ENCODE data around the gene NTM. TPM values are rescaled to one million over a fixed set of nuclear protein-coding genes. Genes with fewer than 3 reads are reported as not detected.
A peak's percentile ranks its signal among the peaks of the same experiment; 100 is the strongest.

The NTM gene
- total RNA-seq, 1 experiment from 2014 or later: 16.4 TPM

DNA sequence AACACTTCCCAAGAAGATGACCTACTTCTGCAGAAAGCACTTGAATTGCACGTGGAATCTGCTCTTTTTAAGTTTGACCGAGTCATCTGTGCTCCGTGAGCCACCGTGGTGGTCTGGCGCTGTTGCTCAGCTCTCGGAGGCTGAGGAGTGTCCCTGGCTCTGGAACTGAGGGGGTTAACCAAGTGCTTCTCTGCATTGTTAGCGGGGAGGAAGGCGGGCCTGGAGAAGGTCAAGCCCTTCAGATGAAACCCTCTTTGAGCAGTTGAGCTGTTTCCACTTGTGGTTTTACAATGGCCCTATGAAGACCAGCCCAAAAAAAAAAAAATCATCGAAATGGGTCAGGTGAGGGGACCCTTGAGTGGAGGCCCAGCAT is 286.4 kb downstream of the NTM start (continued):
- TF ChIP-seq FOXP1 (CRISPR knock-in tag; IDR thresholded peaks at IDR 0.05; ENCODE audit: borderline replicate concordance) (0 out of 2 replicates have a peak, but pooled peaks have one; percentile 30), SP1 (CRISPR knock-in tag; conservative IDR thresholded peaks at IDR 0.05) (peak; percentile 60), CREB1 (CRISPR knock-in tag; IDR thresholded peaks at IDR 0.05) (0 out of 2 replicates have a peak, but pooled peaks have one; percentile 28), ZNF219 (CRISPR knock-in tag; IDR thresholded peaks at IDR 0.05; ENCODE audit: borderline replicate concordance) (no peak)
- TF ChIP-seq, protein P1, sequence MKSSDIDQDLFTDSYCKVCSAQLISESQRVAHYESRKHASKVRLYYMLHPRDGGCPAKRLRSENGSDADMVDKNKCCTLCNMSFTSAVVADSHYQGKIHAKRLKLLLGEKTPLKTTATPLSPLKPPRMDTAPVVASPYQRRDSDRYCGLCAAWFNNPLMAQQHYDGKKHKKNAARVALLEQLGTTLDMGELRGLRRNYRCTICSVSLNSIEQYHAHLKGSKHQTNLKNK (CRISPR knock-in tag; IDR thresholded peaks at IDR 0.05): no peak
- TF ChIP-seq, protein P2, sequence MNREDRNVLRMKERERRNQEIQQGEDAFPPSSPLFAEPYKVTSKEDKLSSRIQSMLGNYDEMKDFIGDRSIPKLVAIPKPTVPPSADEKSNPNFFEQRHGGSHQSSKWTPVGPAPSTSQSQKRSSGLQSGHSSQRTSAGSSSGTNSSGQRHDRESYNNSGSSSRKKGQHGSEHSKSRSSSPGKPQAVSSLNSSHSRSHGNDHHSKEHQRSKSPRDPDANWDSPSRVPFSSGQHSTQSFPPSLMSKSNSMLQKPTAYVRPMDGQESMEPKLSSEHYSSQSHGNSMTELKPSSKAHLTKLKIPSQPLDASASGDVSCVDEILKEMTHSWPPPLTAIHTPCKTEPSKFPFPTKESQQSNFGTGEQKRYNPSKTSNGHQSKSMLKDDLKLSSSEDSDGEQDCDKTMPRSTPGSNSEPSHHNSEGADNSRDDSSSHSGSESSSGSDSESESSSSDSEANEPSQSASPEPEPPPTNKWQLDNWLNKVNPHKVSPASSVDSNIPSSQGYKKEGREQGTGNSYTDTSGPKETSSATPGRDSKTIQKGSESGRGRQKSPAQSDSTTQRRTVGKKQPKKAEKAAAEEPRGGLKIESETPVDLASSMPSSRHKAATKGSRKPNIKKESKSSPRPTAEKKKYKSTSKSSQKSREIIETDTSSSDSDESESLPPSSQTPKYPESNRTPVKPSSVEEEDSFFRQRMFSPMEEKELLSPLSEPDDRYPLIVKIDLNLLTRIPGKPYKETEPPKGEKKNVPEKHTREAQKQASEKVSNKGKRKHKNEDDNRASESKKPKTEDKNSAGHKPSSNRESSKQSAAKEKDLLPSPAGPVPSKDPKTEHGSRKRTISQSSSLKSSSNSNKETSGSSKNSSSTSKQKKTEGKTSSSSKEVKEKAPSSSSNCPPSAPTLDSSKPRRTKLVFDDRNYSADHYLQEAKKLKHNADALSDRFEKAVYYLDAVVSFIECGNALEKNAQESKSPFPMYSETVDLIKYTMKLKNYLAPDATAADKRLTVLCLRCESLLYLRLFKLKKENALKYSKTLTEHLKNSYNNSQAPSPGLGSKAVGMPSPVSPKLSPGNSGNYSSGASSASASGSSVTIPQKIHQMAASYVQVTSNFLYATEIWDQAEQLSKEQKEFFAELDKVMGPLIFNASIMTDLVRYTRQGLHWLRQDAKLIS (CRISPR knock-in tag; IDR thresholded peaks at IDR 0.05; ENCODE audit: borderline replicate concordance): 0 out of 2 replicates have a peak, but pooled peaks have one; percentile 80

DNA sequence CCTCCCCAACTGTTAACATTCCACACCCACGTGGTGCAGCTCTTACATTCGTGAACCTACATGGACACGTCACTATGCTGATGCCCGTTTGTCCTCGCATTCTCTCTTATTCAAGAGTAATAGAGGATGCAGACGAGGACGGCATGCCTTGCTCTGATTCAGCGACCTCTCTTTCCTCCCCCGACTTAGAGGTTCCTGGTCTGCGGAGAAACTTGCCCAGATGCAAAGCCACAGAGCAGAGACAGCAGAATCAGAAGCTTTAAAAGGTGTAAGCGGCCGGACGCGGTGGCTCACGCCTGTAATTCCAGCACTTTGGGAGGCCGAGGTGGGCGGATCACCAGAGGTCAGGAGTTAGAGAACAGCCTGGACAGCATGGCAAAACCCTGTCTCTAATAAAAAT is 288.0 kb downstream of the NTM start:
- ChIA-PET CTCF (interaction anchor here (1.0 to 4.5 kb wide), 4 partner anchors 11 to 78 kb away, joined by 4 to 69 read pairs (median 16); no protein-coding TSS in a partner anchor), POLR2A (no interaction called here)
- no peak overlapping the region for H3K27ac Mint-ChIP-seq
- DNase-seq (ENCODE audit: low spot score): no peak
- no peaks in the 10 kb centered on the region; the same call in 1 of the 2 replicates for H3K27me3 Mint-ChIP-seq (ENCODE audit: low read depth)
- no peaks in the 10 kb centered on the region for H3K9me3 Mint-ChIP-seq
- peaks cover 98% of the 10 kb centered on the region for H3K4me1 Mint-ChIP-seq
- ATAC-seq: no peak
- no peak overlapping the region for H3K4me3 Mint-ChIP-seq
- no peaks in the 10 kb centered on the region for H3K36me3 Mint-ChIP-seq
- TF ChIP-seq ETV6 (CRISPR knock-in tag; IDR thresholded peaks at IDR 0.05) (no peak), ZNF396 (CRISPR knock-in tag; IDR thresholded peaks at IDR 0.05; ENCODE audit: borderline replicate concordance) (no peak), ESRRA (CRISPR knock-in tag; IDR thresholded peaks at IDR 0.05; ENCODE audit: borderline replicate concordance) (no peak), TCF7 (CRISPR knock-in tag; IDR thresholded peaks at IDR 0.05; ENCODE audit: low read depth) (no peak), ZNF416 (CRISPR knock-in tag; IDR thresholded peaks at IDR 0.05) (no peak), NR2C2 (CRISPR knock-in tag; IDR thresholded peaks at IDR 0.05) (no peak)
- TF ChIP-seq, protein P2 (CRISPR knock-in tag; IDR thresholded peaks at IDR 0.05; ENCODE audit: borderline replicate concordance): no peak
- TF ChIP-seq, protein P3, sequence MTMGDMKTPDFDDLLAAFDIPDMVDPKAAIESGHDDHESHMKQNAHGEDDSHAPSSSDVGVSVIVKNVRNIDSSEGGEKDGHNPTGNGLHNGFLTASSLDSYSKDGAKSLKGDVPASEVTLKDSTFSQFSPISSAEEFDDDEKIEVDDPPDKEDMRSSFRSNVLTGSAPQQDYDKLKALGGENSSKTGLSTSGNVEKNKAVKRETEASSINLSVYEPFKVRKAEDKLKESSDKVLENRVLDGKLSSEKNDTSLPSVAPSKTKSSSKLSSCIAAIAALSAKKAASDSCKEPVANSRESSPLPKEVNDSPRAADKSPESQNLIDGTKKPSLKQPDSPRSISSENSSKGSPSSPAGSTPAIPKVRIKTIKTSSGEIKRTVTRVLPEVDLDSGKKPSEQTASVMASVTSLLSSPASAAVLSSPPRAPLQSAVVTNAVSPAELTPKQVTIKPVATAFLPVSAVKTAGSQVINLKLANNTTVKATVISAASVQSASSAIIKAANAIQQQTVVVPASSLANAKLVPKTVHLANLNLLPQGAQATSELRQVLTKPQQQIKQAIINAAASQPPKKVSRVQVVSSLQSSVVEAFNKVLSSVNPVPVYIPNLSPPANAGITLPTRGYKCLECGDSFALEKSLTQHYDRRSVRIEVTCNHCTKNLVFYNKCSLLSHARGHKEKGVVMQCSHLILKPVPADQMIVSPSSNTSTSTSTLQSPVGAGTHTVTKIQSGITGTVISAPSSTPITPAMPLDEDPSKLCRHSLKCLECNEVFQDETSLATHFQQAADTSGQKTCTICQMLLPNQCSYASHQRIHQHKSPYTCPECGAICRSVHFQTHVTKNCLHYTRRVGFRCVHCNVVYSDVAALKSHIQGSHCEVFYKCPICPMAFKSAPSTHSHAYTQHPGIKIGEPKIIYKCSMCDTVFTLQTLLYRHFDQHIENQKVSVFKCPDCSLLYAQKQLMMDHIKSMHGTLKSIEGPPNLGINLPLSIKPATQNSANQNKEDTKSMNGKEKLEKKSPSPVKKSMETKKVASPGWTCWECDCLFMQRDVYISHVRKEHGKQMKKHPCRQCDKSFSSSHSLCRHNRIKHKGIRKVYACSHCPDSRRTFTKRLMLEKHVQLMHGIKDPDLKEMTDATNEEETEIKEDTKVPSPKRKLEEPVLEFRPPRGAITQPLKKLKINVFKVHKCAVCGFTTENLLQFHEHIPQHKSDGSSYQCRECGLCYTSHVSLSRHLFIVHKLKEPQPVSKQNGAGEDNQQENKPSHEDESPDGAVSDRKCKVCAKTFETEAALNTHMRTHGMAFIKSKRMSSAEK (CRISPR knock-in tag; IDR thresholded peaks at IDR 0.05; ENCODE audit: borderline replicate concordance): no peak
- TF ChIP-seq, protein P4, sequence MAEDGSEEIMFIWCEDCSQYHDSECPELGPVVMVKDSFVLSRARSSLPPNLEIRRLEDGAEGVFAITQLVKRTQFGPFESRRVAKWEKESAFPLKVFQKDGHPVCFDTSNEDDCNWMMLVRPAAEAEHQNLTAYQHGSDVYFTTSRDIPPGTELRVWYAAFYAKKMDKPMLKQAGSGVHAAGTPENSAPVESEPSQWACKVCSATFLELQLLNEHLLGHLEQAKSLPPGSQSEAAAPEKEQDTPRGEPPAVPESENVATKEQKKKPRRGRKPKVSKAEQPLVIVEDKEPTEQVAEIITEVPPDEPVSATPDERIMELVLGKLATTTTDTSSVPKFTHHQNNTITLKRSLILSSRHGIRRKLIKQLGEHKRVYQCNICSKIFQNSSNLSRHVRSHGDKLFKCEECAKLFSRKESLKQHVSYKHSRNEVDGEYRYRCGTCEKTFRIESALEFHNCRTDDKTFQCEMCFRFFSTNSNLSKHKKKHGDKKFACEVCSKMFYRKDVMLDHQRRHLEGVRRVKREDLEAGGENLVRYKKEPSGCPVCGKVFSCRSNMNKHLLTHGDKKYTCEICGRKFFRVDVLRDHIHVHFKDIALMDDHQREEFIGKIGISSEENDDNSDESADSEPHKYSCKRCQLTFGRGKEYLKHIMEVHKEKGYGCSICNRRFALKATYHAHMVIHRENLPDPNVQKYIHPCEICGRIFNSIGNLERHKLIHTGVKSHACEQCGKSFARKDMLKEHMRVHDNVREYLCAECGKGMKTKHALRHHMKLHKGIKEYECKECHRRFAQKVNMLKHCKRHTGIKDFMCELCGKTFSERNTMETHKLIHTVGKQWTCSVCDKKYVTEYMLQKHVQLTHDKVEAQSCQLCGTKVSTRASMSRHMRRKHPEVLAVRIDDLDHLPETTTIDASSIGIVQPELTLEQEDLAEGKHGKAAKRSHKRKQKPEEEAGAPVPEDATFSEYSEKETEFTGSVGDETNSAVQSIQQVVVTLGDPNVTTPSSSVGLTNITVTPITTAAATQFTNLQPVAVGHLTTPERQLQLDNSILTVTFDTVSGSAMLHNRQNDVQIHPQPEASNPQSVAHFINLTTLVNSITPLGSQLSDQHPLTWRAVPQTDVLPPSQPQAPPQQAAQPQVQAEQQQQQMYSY (CRISPR knock-in tag; IDR thresholded peaks at IDR 0.05): no peak
- TF ChIP-seq, protein P5, sequence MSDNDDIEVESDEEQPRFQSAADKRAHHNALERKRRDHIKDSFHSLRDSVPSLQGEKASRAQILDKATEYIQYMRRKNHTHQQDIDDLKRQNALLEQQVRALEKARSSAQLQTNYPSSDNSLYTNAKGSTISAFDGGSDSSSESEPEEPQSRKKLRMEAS (CRISPR knock-in tag; IDR thresholded peaks at IDR 0.05): no peak
- TF ChIP-seq, protein P6, sequence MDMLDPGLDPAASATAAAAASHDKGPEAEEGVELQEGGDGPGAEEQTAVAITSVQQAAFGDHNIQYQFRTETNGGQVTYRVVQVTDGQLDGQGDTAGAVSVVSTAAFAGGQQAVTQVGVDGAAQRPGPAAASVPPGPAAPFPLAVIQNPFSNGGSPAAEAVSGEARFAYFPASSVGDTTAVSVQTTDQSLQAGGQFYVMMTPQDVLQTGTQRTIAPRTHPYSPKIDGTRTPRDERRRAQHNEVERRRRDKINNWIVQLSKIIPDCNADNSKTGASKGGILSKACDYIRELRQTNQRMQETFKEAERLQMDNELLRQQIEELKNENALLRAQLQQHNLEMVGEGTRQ (CRISPR knock-in tag; IDR thresholded peaks at IDR 0.05): no peak
